Neuronal stem cell (in vitro differentiated cells): Measurements from ENCODE around the gene POLQ.
"Not testable (repeated sequence)": the region's sequence is repeated elsewhere in the genome, so short reads cannot be mapped to it uniquely, and the experiment has no call there.

Source experiments
- DNase-seq: peaks from one replicate; pipeline ENCODE4 v3.0.0-alpha.2; 2013; ENCODE audit warnings: low spot score
- H2AFZ ChIP-seq: one replicate; pipeline ENCODE4 v1.6.1; 2013; ENCODE audit warnings: mild to moderate bottlenecking, low read length, inconsistent platforms
- H2AK5ac ChIP-seq: 2 replicates; pipeline ENCODE4 v1.6.1; 2013; ENCODE audit warnings: low read depth, mild to moderate bottlenecking, inconsistent platforms, low read length, moderate library complexity, mixed read lengths
- H2BK120ac ChIP-seq: 2 replicates; pipeline ENCODE4 v1.6.1; 2013; ENCODE audit warnings: low read depth, mild to moderate bottlenecking, inconsistent platforms, low read length, moderate library complexity, mixed read lengths
- H2BK12ac ChIP-seq: one replicate; pipeline ENCODE4 v1.6.1; 2013; ENCODE audit warnings: low read length, inconsistent platforms
- H2BK15ac ChIP-seq: 2 replicates; pipeline ENCODE4 v1.6.1; 2013; ENCODE audit warnings: mild to moderate bottlenecking, low read length, inconsistent platforms, mixed read lengths
- H2BK5ac ChIP-seq: one replicate; pipeline ENCODE4 v1.6.1; 2013; ENCODE audit warnings: inconsistent platforms, mild to moderate bottlenecking, low read length, moderate library complexity
- H3K14ac ChIP-seq: one replicate; pipeline ENCODE4 v1.6.1; 2013; ENCODE audit warnings: low read length, inconsistent platforms
- H3K18ac ChIP-seq: 2 replicates; pipeline ENCODE4 v1.6.1; 2013; ENCODE audit warnings: low read length, inconsistent platforms
- H3K23ac ChIP-seq: 2 replicates; pipeline ENCODE4 v1.6.1; 2013; ENCODE audit warnings: low read depth, mild to moderate bottlenecking, mixed read lengths, low read length, inconsistent platforms; ENCODE audit not compliant: poor library complexity
- H3K27ac ChIP-seq: replicated peaks from 3 replicates; pipeline ENCODE4 v1.5.1; 2013; ENCODE audit warnings: low read length, inconsistent platforms
- H3K27me3 ChIP-seq, 3 experiments: 2 replicates each; pipeline ENCODE4 v1.6.1; 2013; ENCODE audit warnings: low read length in 3 of 3, mild to moderate bottlenecking in 2 of 3, inconsistent platforms in 1 of 3, low read depth in 1 of 3, mixed read lengths in 1 of 3, moderate library complexity in 1 of 3; ENCODE audit not compliant: control insufficient read depth in 3 of 3, insufficient read depth in 3 of 3
- H3K36me3 ChIP-seq, 2 donors: replicated peaks in 1 of 2; 2 replicates each; pipeline ENCODE4 v1.6.1; 2013; ENCODE audit warnings: low read length in 2 of 2; ENCODE audit not compliant: control insufficient read depth in 2 of 2, insufficient read depth in 2 of 2
- H3K4ac ChIP-seq: 2 replicates; pipeline ENCODE4 v1.6.1; 2013; ENCODE audit warnings: inconsistent platforms, mild to moderate bottlenecking, low read length, moderate library complexity
- H3K4me1 ChIP-seq, 2 donors: 1 replicate in 1 of 2; 2 replicates in 1 of 2; pipeline ENCODE4 v1.6.1; 2013; ENCODE audit warnings: low read length in 2 of 2, low read depth in 1 of 2; ENCODE audit not compliant: control insufficient read depth in 2 of 2, insufficient read depth in 1 of 2
- H3K4me2 ChIP-seq: one replicate; pipeline ENCODE4 v1.6.1; 2013; ENCODE audit warnings: mild to moderate bottlenecking, low read length, inconsistent platforms; ENCODE audit not compliant: insufficient read depth, poor library complexity, severe bottlenecking
- H3K4me3 ChIP-seq, 2 donors: 2 replicates each; pipeline ENCODE4 v1.5.1; 2013; ENCODE audit warnings: low read length in 2 of 2, mild to moderate bottlenecking in 2 of 2, inconsistent platforms in 1 of 2, moderate library complexity in 1 of 2
- H3K79me1 ChIP-seq: one replicate; pipeline ENCODE4 v1.6.1; 2013; ENCODE audit warnings: low read depth, mild to moderate bottlenecking, inconsistent platforms, low read length, moderate library complexity
- H3K9ac ChIP-seq: one replicate; pipeline ENCODE4 v1.6.1; 2013; ENCODE audit warnings: mild to moderate bottlenecking, low read depth, low read length, inconsistent platforms; ENCODE audit not compliant: poor library complexity
- H3K9me3 ChIP-seq, 2 donors: replicated peaks in 1 of 2; 2 replicates each; pipeline versions ENCODE3 to v1.6.1; 2013; ENCODE audit warnings: low read length in 2 of 2, mild to moderate bottlenecking in 2 of 2, inconsistent platforms in 1 of 2, low read depth in 1 of 2, mixed read lengths in 1 of 2, moderate library complexity in 1 of 2; ENCODE audit not compliant: control insufficient read depth in 2 of 2, insufficient read depth in 1 of 2
- H4K8ac ChIP-seq: one replicate; pipeline ENCODE4 v1.6.1; 2013; ENCODE audit warnings: low read depth, mild to moderate bottlenecking, inconsistent platforms, low read length, moderate library complexity
- H4K91ac ChIP-seq: one replicate; pipeline ENCODE4 v1.6.1; 2013; ENCODE audit warnings: low read length, low read depth, mild to moderate bottlenecking, inconsistent platforms; ENCODE audit not compliant: poor library complexity
- WGBS, 2 donors: extraction: QIAGEN DNeasy Blood & Tissue Kit; methylation state at CpG; one replicate each; pipeline ENCODE4 v1.1.7; 2013; ENCODE audit warnings: missing lambda C conversion rate in 2 of 2, mixed read lengths in 1 of 2; ENCODE audit not compliant: insufficient read length in 2 of 2, insufficient replicate concordance in 1 of 2; ENCODE audit errors: extremely low coverage in 2 of 2; 5-methylcytosine and 5-hydroxymethylcytosine counted together

Gene POLQ

GRCh38 chr3:121395967-121396366, 149.8 kb downstream of the POLQ start:
- H2AFZ ChIP-seq, H3K79me1 ChIP-seq, H3K4ac ChIP-seq, H3K4me2 ChIP-seq, H3K23ac ChIP-seq, H3K14ac ChIP-seq, H2BK5ac ChIP-seq, H3K4me1 ChIP-seq, H3K9me3 ChIP-seq, H2BK12ac ChIP-seq, H2BK120ac ChIP-seq, H3K27ac ChIP-seq, DNase-seq, H3K4me3 ChIP-seq, H4K91ac ChIP-seq, H3K18ac ChIP-seq, H3K9ac ChIP-seq, H4K8ac ChIP-seq, H2BK15ac ChIP-seq, H3K36me3 ChIP-seq, H2AK5ac ChIP-seq, H3K27me3 ChIP-seq: not testable (repeated sequence)
- no CpG with 5 or more reads among the region's 1 CpG for WGBS, 2 donors

- not testable (repeated sequence) for H3K27ac ChIP-seq, H2AK5ac ChIP-seq, H3K9ac ChIP-seq, H2BK120ac ChIP-seq, H3K18ac ChIP-seq, H3K23ac ChIP-seq, H4K8ac ChIP-seq, H3K9me3 ChIP-seq, H3K14ac ChIP-seq, H3K27me3 ChIP-seq, H3K79me1 ChIP-seq, H3K36me3 ChIP-seq, H3K4me1 ChIP-seq, H4K91ac ChIP-seq, H3K4me2 ChIP-seq, H3K4me3 ChIP-seq, H3K4ac ChIP-seq, H2BK5ac ChIP-seq, H2AFZ ChIP-seq, H2BK12ac ChIP-seq, H2BK15ac ChIP-seq, DNase-seq
- no CpG with 5 or more reads among the region's 3 CpGs for WGBS, 2 donors
Measured at GRCh38 chr3:121388308-121388707, 157.5 kb downstream of the POLQ start.
